Measurements from ENCODE around the gene ADGRV1.
"Not testable (repeated sequence)": the region's sequence is repeated elsewhere in the genome, so short reads cannot be mapped to it uniquely, and the experiment has no call there.

Gene ADGRV1

GRCh38 chr5:91038180-91038808, 479.7 kb downstream of the ADGRV1 start:
- H3K27me3 ChIP-seq (ENCODE audit: insufficient read depth, low read length, poor library complexity, severe bottlenecking): no peaks in the 10 kb centered on the region
- H3K9me3 ChIP-seq (ENCODE audit: insufficient read depth, low read depth, low read length): no peaks in the 10 kb centered on the region
- H3K4me1 ChIP-seq (ENCODE audit: insufficient read depth, low read length, poor library complexity, severe bottlenecking): no peaks in the 10 kb centered on the region
- TF ChIP-seq CTCF (conservative IDR thresholded peaks at IDR 0.05; ENCODE audit: low read length) (no peak), EZH2phosphoT487 (IDR thresholded peaks at IDR 0.05; ENCODE audit: borderline replicate concordance) (no peak)
- no peak overlapping the region for H2AFZ ChIP-seq (ENCODE audit: low read length)
- no peak overlapping the region for H3K9ac ChIP-seq (ENCODE audit: low read depth, low read length, poor library complexity, severe bottlenecking)
- H3K9me2 ChIP-seq (replicated peaks; ENCODE audit: low read depth, low read length): no peaks in the 10 kb centered on the region
- no peak overlapping the region for H3K4me2 ChIP-seq (ENCODE audit: low read depth, low read length, poor library complexity, severe bottlenecking)
- H3K4me3 ChIP-seq (ENCODE audit: low read length, poor library complexity, severe bottlenecking): no peak overlapping the region
- no peaks in the 10 kb centered on the region for H3K79me2 ChIP-seq (ENCODE audit: insufficient read depth, low read length)
- H4K20me1 ChIP-seq (ENCODE audit: insufficient read depth, low read length, poor library complexity, severe bottlenecking): no peaks in the 10 kb centered on the region
- H3F3A ChIP-seq (ENCODE audit: low read depth): no peaks in the 10 kb centered on the region
- H3K36me3 ChIP-seq (ENCODE audit: insufficient read depth, low read length): no peaks in the 10 kb centered on the region

DNA sequence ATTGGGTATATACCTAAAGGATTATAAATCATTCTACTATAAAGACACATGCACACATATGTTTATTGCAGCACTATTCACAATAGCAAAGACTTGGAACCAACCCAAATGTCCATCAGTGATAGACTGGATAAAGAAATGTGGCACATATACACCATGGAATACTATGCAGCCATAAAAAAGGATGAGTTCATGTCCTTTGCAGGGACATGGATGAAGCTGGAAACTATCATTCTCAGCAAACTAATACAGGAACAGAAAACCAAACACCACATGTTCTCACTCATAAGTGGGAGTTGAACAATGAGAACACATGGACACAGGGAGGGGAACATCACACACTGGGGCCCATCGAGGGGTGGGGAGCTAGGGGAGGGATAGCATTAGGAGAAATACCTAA, 482.5 kb downstream of the ADGRV1 start:
- not testable (repeated sequence) for H3K36me3 ChIP-seq (ENCODE audit: insufficient read depth, low read length)

GRCh38 chr5:91042247-91042935, 483.8 kb downstream of the ADGRV1 start:
- no peaks in the 10 kb centered on the region for H3K9me2 ChIP-seq (replicated peaks; ENCODE audit: low read depth, low read length)
- H3K9me3 ChIP-seq (ENCODE audit: insufficient read depth, low read depth, low read length): no peaks in the 10 kb centered on the region
- no peaks in the 10 kb centered on the region for H3K79me2 ChIP-seq (ENCODE audit: insufficient read depth, low read length)
- H3F3A ChIP-seq (ENCODE audit: low read depth): no peaks in the 10 kb centered on the region
- no peak overlapping the region for H3K4me3 ChIP-seq (ENCODE audit: low read length, poor library complexity, severe bottlenecking)
- no peak for TF ChIP-seq CTCF (conservative IDR thresholded peaks at IDR 0.05; ENCODE audit: low read length)
- TF ChIP-seq EZH2phosphoT487 (IDR thresholded peaks at IDR 0.05; ENCODE audit: borderline replicate concordance): no peak
- H3K27me3 ChIP-seq (ENCODE audit: insufficient read depth, low read length, poor library complexity, severe bottlenecking): no peaks in the 10 kb centered on the region
- no peak overlapping the region for H3K4me2 ChIP-seq (ENCODE audit: low read depth, low read length, poor library complexity, severe bottlenecking)
- H3K9ac ChIP-seq (ENCODE audit: low read depth, low read length, poor library complexity, severe bottlenecking): no peak overlapping the region
- no peaks in the 10 kb centered on the region for H3K36me3 ChIP-seq (ENCODE audit: insufficient read depth, low read length)
- H2AFZ ChIP-seq (ENCODE audit: low read length): no peak overlapping the region
- no peaks in the 10 kb centered on the region for H3K4me1 ChIP-seq (ENCODE audit: insufficient read depth, low read length, poor library complexity, severe bottlenecking)
- H4K20me1 ChIP-seq (ENCODE audit: insufficient read depth, low read length, poor library complexity, severe bottlenecking): no peaks in the 10 kb centered on the region

More for the DNA sequence above, 482.5 kb downstream of the ADGRV1 start:
- not testable (repeated sequence) for H3K4me2 ChIP-seq (ENCODE audit: low read depth, low read length, poor library complexity, severe bottlenecking); H3F3A ChIP-seq (ENCODE audit: low read depth); H3K9me2 ChIP-seq (replicated peaks; ENCODE audit: low read depth, low read length); H2AFZ ChIP-seq (ENCODE audit: low read length); H3K79me2 ChIP-seq (ENCODE audit: insufficient read depth, low read length); H4K20me1 ChIP-seq (ENCODE audit: insufficient read depth, low read length, poor library complexity, severe bottlenecking); H3K9ac ChIP-seq (ENCODE audit: low read depth, low read length, poor library complexity, severe bottlenecking); H3K4me1 ChIP-seq (ENCODE audit: insufficient read depth, low read length, poor library complexity, severe bottlenecking); H3K27me3 ChIP-seq (ENCODE audit: insufficient read depth, low read length, poor library complexity, severe bottlenecking); H3K4me3 ChIP-seq (ENCODE audit: low read length, poor library complexity, severe bottlenecking); H3K9me3 ChIP-seq (ENCODE audit: insufficient read depth, low read depth, low read length)

- Histone ChIP-seq H2AFZ (ENCODE audit: low read length) (no peak overlapping the region), H3K79me2 (ENCODE audit: insufficient read depth, low read length) (no peaks in the 10 kb centered on the region), H3K9me3 (ENCODE audit: insufficient read depth, low read depth, low read length) (no peaks in the 10 kb centered on the region), H3K4me1 (ENCODE audit: insufficient read depth, low read length, poor library complexity, severe bottlenecking) (no peaks in the 10 kb centered on the region), H3K4me2 (ENCODE audit: low read depth, low read length, poor library complexity, severe bottlenecking) (no peak overlapping the region), H3K4me3 (ENCODE audit: low read length, poor library complexity, severe bottlenecking) (no peak overlapping the region), H3F3A (ENCODE audit: low read depth) (no peaks in the 10 kb centered on the region), H3K27me3 (ENCODE audit: insufficient read depth, low read length, poor library complexity, severe bottlenecking) (no peaks in the 10 kb centered on the region), H3K9ac (ENCODE audit: low read depth, low read length, poor library complexity, severe bottlenecking) (no peak overlapping the region), H3K36me3 (ENCODE audit: insufficient read depth, low read length) (no peaks in the 10 kb centered on the region), H3K9me2 (replicated peaks; ENCODE audit: low read depth, low read length) (no peaks in the 10 kb centered on the region), H4K20me1 (ENCODE audit: insufficient read depth, low read length, poor library complexity, severe bottlenecking) (no peaks in the 10 kb centered on the region)
- TF ChIP-seq EZH2phosphoT487 (IDR thresholded peaks at IDR 0.05; ENCODE audit: borderline replicate concordance) (no peak), CTCF (conservative IDR thresholded peaks at IDR 0.05; ENCODE audit: low read length) (no peak)
Measured at GRCh38 chr5:91042936-91043255, 484.3 kb downstream of the ADGRV1 start.

Measured in Loucy (cell line).